H1 (cell line): ENCODE data around the gene CDC42EP5. TPM values are rescaled to one million over a fixed set of nuclear protein-coding genes. Genes with fewer than 3 reads are reported as not detected.

Experiments used
- CTCF ChIA-PET: fragments of 300-600 bp; sonication (Branson Sonifier 250); formaldehyde crosslinking; loops from one replicate; lab custom pipeline; 2021; ENCODE audit not compliant: partially characterized antibody; lab: Charles Lee
- POLR2A ChIA-PET: fragments of 300-600 bp; sonication (Branson Sonifier 250); formaldehyde crosslinking; loops from one replicate; lab custom pipeline; 2021; ENCODE audit warnings: inconsistent platforms; ENCODE audit not compliant: partially characterized antibody; lab: Charles Lee
- DNase-seq, 2 experiments: peaks; one replicate each; pipeline versions ENCODE4 v3.0.0 to v3.0.0-alpha.2; 2010 to 2022; ENCODE audit warnings: low spot score in 2 of 2, low read depth in 1 of 2, mixed read lengths in 1 of 2
- FAIRE-seq: peaks from 2 replicates; lab custom pipeline; 2011; peaks lifted over from hg19 to GRCh38; lab: Jason Lieb, UNC
- H2AFZ ChIP-seq: 2 replicates; pipeline ENCODE4 v1.8.1; 2012; ENCODE audit warnings: low read length, inconsistent platforms
- H2AK5ac ChIP-seq: 2 replicates; pipeline ENCODE4 v1.6.1; 2013; ENCODE audit warnings: low read depth, low read length
- H2BK120ac ChIP-seq: replicated peaks from 2 replicates; pipeline ENCODE3; 2013; ENCODE audit warnings: low read depth, low read length, inconsistent platforms
- H2BK12ac ChIP-seq: 2 replicates; pipeline ENCODE4 v1.6.1; 2013; ENCODE audit warnings: low read depth, low read length
- H2BK15ac ChIP-seq: 2 replicates; pipeline ENCODE4 v1.6.1; 2013; ENCODE audit warnings: low read length
- H2BK20ac ChIP-seq: 2 replicates; pipeline ENCODE4 v1.6.1; 2013; ENCODE audit warnings: low read length
- H2BK5ac ChIP-seq: 2 replicates; pipeline ENCODE4 v1.6.1; 2013; ENCODE audit warnings: low read depth, low read length
- H3K14ac ChIP-seq: 2 replicates; pipeline ENCODE4 v1.6.1; 2013; ENCODE audit warnings: inconsistent platforms; ENCODE audit not compliant: insufficient read length
- H3K18ac ChIP-seq: 2 replicates; pipeline ENCODE4 v1.6.1; 2013; ENCODE audit warnings: low read length; ENCODE audit errors: extremely low read depth
- H3K23ac ChIP-seq: 2 replicates; pipeline ENCODE4 v1.6.1; 2013; ENCODE audit warnings: inconsistent platforms; ENCODE audit not compliant: insufficient read length
- H3K23me2 ChIP-seq: 2 replicates; pipeline ENCODE4 v1.6.1; 2013; ENCODE audit warnings: low read depth, low read length
- H3K27ac ChIP-seq: 2 replicates; pipeline ENCODE4 v1.6.1; 2011; ENCODE audit warnings: low read depth, low read length, inconsistent platforms
- H3K27me3 ChIP-seq, 4 experiments: replicated peaks in 1 of 4; 1 replicate in 1 of 4; 2 replicates in 3 of 4; pipeline versions ENCODE4 v1.6.1 to v1.8.1; 2011 to 2013; ENCODE audit warnings: low read length in 3 of 4, mild to moderate bottlenecking in 3 of 4, inconsistent platforms in 2 of 4, mixed read lengths in 2 of 4, moderate library complexity in 1 of 4; ENCODE audit not compliant: control insufficient read depth in 3 of 4, insufficient read depth in 3 of 4; ENCODE audit errors: extremely low read depth in 1 of 4
- H3K36me3 ChIP-seq, 4 experiments: 2 replicates each; pipeline versions ENCODE4 v1.6.1 to v1.8.1; 2011 to 2013; ENCODE audit warnings: mild to moderate bottlenecking in 4 of 4, low read length in 3 of 4, moderate library complexity in 2 of 4, control low read depth in 1 of 4, inconsistent platforms in 1 of 4; ENCODE audit not compliant: insufficient read depth in 4 of 4, control insufficient read depth in 2 of 4
- H3K4ac ChIP-seq: replicated peaks from 2 replicates; pipeline ENCODE3; 2013; ENCODE audit warnings: low read length, low read depth, mixed read lengths, inconsistent platforms; ENCODE audit not compliant: insufficient read length
- H3K4me1 ChIP-seq, 4 experiments: replicated peaks in 1 of 4; 1 replicate in 1 of 4; 2 replicates in 3 of 4; pipeline versions ENCODE4 v1.6.1 to v1.8.1; 2011 to 2013; ENCODE audit warnings: low read length in 3 of 4, inconsistent platforms in 2 of 4, mixed read lengths in 1 of 4; ENCODE audit not compliant: insufficient read depth in 4 of 4, control insufficient read depth in 3 of 4
- H3K4me2 ChIP-seq, 2 experiments: 2 replicates each; pipeline versions ENCODE4 v1.6.1 to v1.8.1; 2011 to 2013; ENCODE audit warnings: low read depth in 2 of 2, low read length in 2 of 2, control low read depth in 1 of 2, inconsistent platforms in 1 of 2, mild to moderate bottlenecking in 1 of 2; ENCODE audit not compliant: insufficient read depth in 1 of 2
- H3K4me3 ChIP-seq, 4 experiments: fragments of 200-600, 300-600 bp in 1 of 4; sonication (generic), shearing (Covaris generic), sonication (Bioruptor Twin) in 1 of 4; 2 replicates each; pipeline versions ENCODE4 v1.5.1 to v1.8.1; 2011 to 2016; ENCODE audit warnings: low read length in 4 of 4, low read depth in 3 of 4, control low read depth in 2 of 4, inconsistent platforms in 2 of 4, mild to moderate bottlenecking in 2 of 4, mixed read lengths in 1 of 4, moderate library complexity in 1 of 4; ENCODE audit not compliant: insufficient read depth in 2 of 4; ENCODE audit errors: extremely low read depth in 1 of 4
- H3K56ac ChIP-seq: replicated peaks from 2 replicates; pipeline ENCODE3; 2013; ENCODE audit warnings: low read depth, mild to moderate bottlenecking, mixed read lengths, low read length, inconsistent platforms; ENCODE audit not compliant: insufficient read length
- H3K79me1 ChIP-seq: 2 replicates; pipeline ENCODE4 v1.6.1; 2013; ENCODE audit warnings: low read depth, low read length, control low read depth
- H3K79me2 ChIP-seq, 2 experiments: 2 replicates each; pipeline versions ENCODE4 v1.6.1 to v1.8.1; 2012 to 2013; ENCODE audit warnings: low read length in 2 of 2, mild to moderate bottlenecking in 2 of 2, inconsistent platforms in 1 of 2; ENCODE audit not compliant: insufficient read depth in 2 of 2, control insufficient read depth in 1 of 2
- H3K9ac ChIP-seq, 4 experiments: replicated peaks in 1 of 4; 1 replicate in 1 of 4; 2 replicates in 3 of 4; pipeline versions ENCODE4 v1.6.1 to v1.8.1; 2011 to 2013; ENCODE audit warnings: low read depth in 3 of 4, low read length in 3 of 4, control low read depth in 2 of 4, mild to moderate bottlenecking in 2 of 4, moderate library complexity in 2 of 4, inconsistent platforms in 1 of 4; ENCODE audit errors: extremely low read depth in 1 of 4
- H3K9me3 ChIP-seq, 2 experiments: 2 replicates each; pipeline versions ENCODE4 v1.6.1 to v1.8.1; 2012 to 2013; ENCODE audit warnings: mild to moderate bottlenecking in 2 of 2, moderate library complexity in 2 of 2, control low read depth in 1 of 2, inconsistent platforms in 1 of 2, low read depth in 1 of 2, low read length in 1 of 2, mixed read lengths in 1 of 2; ENCODE audit not compliant: insufficient read depth in 2 of 2
- H4K20me1 ChIP-seq, 2 experiments: replicated peaks in 1 of 2; 2 replicates each; pipeline versions ENCODE3 to v1.8.1; 2011 to 2013; ENCODE audit warnings: inconsistent platforms in 2 of 2, low read length in 2 of 2, mild to moderate bottlenecking in 1 of 2; ENCODE audit not compliant: insufficient read depth in 2 of 2, control insufficient read depth in 1 of 2
- H4K5ac ChIP-seq: 2 replicates; pipeline ENCODE4 v1.6.1; 2013; ENCODE audit warnings: low read length, low read depth, mixed read lengths, inconsistent platforms; ENCODE audit not compliant: insufficient read length
- H4K8ac ChIP-seq: 2 replicates; pipeline ENCODE4 v1.8.0; 2013; ENCODE audit warnings: mild to moderate bottlenecking, moderate library complexity, low read length, inconsistent platforms; ENCODE audit not compliant: insufficient read depth; ENCODE audit errors: extremely low read depth
- H4K91ac ChIP-seq: replicated peaks from 2 replicates; pipeline ENCODE3; 2013; ENCODE audit warnings: low read length, mixed read lengths, inconsistent platforms; ENCODE audit not compliant: insufficient read length
- CTCF ChIP-seq, 3 experiments: IDR thresholded peaks; 1 replicate in 2 of 3; 2 replicates in 1 of 3; pipeline versions ENCODE4 v1.5.1 to v1.6.1; 2011; ENCODE audit warnings: low read length in 3 of 3, mild to moderate bottlenecking in 3 of 3, inconsistent platforms in 2 of 3, low read depth in 1 of 3, moderate library complexity in 1 of 3; ENCODE audit not compliant: insufficient read depth in 1 of 3; ENCODE audit errors: control extremely low read depth in 1 of 3
- POLR2A ChIP-seq, 2 experiments: IDR thresholded peaks; 1 replicate in 1 of 2; 2 replicates in 1 of 2; pipeline ENCODE4 v1.6.1; 2011; ENCODE audit warnings: low read depth in 2 of 2, low read length in 2 of 2, mild to moderate bottlenecking in 2 of 2; ENCODE audit errors: control extremely low read depth in 1 of 2
- SAP30 ChIP-seq: fragments of 300-600 bp; sonication (generic); IDR thresholded peaks from 2 replicates; pipeline ENCODE4 v1.7.1; 2012; ENCODE audit warnings: low read length, moderate library complexity, mild to moderate bottlenecking, inconsistent platforms; ENCODE audit not compliant: insufficient read depth, insufficient replicate concordance
- TEAD4 ChIP-seq: IDR thresholded peaks from 2 replicates; pipeline ENCODE4 v1.6.1; 2012; ENCODE audit warnings: low read depth, low read length, inconsistent platforms, mixed read lengths
- WGBS, 2 experiments: shearing (Covaris generic) in 1 of 2; methylation state at CpG; one replicate each; pipeline versions ENCODE4 v1.1.6 to v1.1.7; 2013 to 2015; ENCODE audit warnings: low lambda C conversion rate in 2 of 2, mixed read lengths in 2 of 2, inconsistent platforms in 1 of 2, low coverage in 1 of 2, missing lambda C conversion rate in 1 of 2; ENCODE audit not compliant: insufficient replicate concordance in 2 of 2, insufficient coverage in 1 of 2, insufficient read length in 1 of 2; ENCODE audit errors: extremely low coverage in 1 of 2, missing lambda C conversion rate in 1 of 2; 5-methylcytosine and 5-hydroxymethylcytosine counted together
- polyA plus RNA-seq, 7 experiments: library from polyadenylated mRNA; depleted of rRNA in 3 of 7; stranded (reverse) in 5 of 7; unstranded in 2 of 7; fragments of >200 nt in 5 of 7; fragments of 200-250 nt in 2 of 7; gene quantifications; 1 replicate in 5 of 7; 2 replicates in 1 of 7; 4 replicates in 1 of 7; pipeline versions ENCODE4 v1.2.1 to v1.2.3, GENCODE V29; 2011 to 2013; ENCODE audit warnings: missing spikeins in 2 of 7, mixed read lengths in 2 of 7
- total RNA-seq: library from RNA; stranded (reverse); fragmentation: NEBNext Ultra II Directional; extraction: Animal tissue kit (Norgen Biotek cat#: 25700); gene quantifications from 2 replicates; pipeline ENCODE4 v1.2.1, GENCODE V29; 2021

Gene CDC42EP5
- total and polyA plus RNA-seq, 2 of the 8 experiments (the other 6 are each of a cell fraction or from before 2014, with no cell fraction given), result 1.8 to 2.1 TPM

DNA sequence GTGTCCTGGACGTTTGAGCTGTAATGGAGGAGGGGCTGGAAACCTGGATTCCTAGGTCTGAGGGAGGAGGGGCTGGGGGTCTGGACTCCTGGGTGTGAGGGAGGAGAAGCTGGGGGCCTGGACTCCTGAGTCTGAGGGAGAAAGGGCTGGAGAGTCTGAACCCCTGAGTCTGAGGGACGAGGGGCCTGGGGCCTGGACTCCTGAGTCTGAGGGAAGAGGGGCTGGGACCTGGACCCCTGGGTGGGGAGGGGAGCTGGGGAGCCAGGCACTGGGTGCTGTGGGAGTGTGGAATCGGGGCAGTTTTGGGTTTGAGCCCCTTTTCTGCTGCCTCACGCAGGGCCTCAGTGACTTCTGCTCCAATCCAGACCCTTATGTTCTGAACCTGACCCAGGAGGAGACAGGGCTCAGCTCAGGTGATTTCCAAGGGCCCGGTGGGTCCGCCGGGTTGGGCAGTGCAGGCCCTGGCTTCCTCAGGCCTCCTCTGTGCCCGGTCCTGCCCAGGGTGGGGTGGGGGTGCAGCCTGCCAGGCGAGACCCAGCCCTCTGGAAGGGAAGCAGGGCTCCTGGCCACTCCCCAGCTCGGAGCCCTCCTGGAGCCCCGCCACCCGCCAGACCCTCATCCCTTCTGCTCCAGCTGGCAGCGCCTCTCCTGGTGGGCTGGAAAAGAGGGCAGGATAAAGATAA, 43.4 kb downstream of the CDC42EP5 start:
- FAIRE-seq, result no peak
- no peak overlapping the region for H4K8ac ChIP-seq
- no peak overlapping the region for H2BK5ac ChIP-seq
- H2BK20ac ChIP-seq, result no peak overlapping the region
- peaks cover 7 to 14% of the 10 kb centered on the region in 2 experiments for H4K20me1 ChIP-seq
- peak in 1 of 2 experiments; percentile 59 for DNase-seq
- no peak overlapping the region for H3K4ac ChIP-seq
- no peak overlapping the region for H2BK15ac ChIP-seq
- CTCF ChIA-PET, result interaction anchor here (0.9 to 7.2 kb wide), 7 partner anchors 9 to 73 kb away, joined by 3 to 42 read pairs (median 26); partner anchors contain the start of gene TTYH1
- H3K27ac ChIP-seq, result no peak overlapping the region
- H3K4me2 ChIP-seq, result peak overlapping the region; percentile 73 to 96; a peak in 3 of 4 replicates
- POLR2A ChIA-PET, result interaction anchor here (0.6 to 13.5 kb wide), 10 partner anchors 9 to 43 kb away, joined by 3 to 133 read pairs (median 4); partner anchors contain the start of genes CDC42EP5, LENG8, LENG9 and TTYH1
- H3K9ac ChIP-seq, result no peak overlapping the region
- 70% methylated on average over 11 of the region's 13 CpGs; no CpG with 5 or more reads in 1 of the 2 experiments for WGBS, 2 experiments
- H2AK5ac ChIP-seq, result no peak overlapping the region
- H3K9me3 ChIP-seq, result no peaks in the 10 kb centered on the region
- H2BK120ac ChIP-seq, result no peak overlapping the region
- H3K18ac ChIP-seq, result no peak overlapping the region; the same call in 1 of the 2 replicates
- peaks cover 0 to 3% (median 0%) of the 10 kb centered on the region in 4 experiments; a peak in 2 of 7 replicates for H3K27me3 ChIP-seq
- no peak overlapping the region for H4K91ac ChIP-seq
- H3K14ac ChIP-seq, result no peak overlapping the region
- H2AFZ ChIP-seq, result no peak overlapping the region
- H4K5ac ChIP-seq, result no peak overlapping the region
- H3K79me2 ChIP-seq, result no peaks in the 10 kb centered on the region
- H3K4me1 ChIP-seq, result peaks cover 0 to 21% (median 5%) of the 10 kb centered on the region in 4 experiments; a peak in 5 of 7 replicates
- TF ChIP-seq TEAD4, result no peak
- no peak for TF ChIP-seq SAP30
- 0 out of 4 replicates have a peak, but pooled peaks of 1 of the 3 experiments have one; percentile 3 for TF ChIP-seq CTCF (IDR thresholded peaks at IDR 0.05; ENCODE audit: control extremely low read depth in 1 of 3, insufficient read depth in 1 of 3, low read depth in 1 of 3, low read length in 3 of 3)
- TF ChIP-seq POLR2A (IDR thresholded peaks at IDR 0.05; ENCODE audit: control extremely low read depth in 1 of 2, low read depth in 2 of 2, low read length in 2 of 2), result peak in 1 of 2 experiments; percentile 39; a peak in 1 of 3 replicates
- H2BK12ac ChIP-seq, result no peak overlapping the region
- H3K23ac ChIP-seq, result no peak overlapping the region
- H3K56ac ChIP-seq, result no peak overlapping the region
- H3K23me2 ChIP-seq, result peaks cover 2% of the 10 kb centered on the region
- no peaks in the 10 kb centered on the region; the same call in 1 of the 2 replicates for H3K79me1 ChIP-seq
- H3K36me3 ChIP-seq, result peaks cover 0 to 11% (median 1%) of the 10 kb centered on the region in 4 experiments; a peak in 4 of 8 replicates
- H3K4me3 ChIP-seq, result peak overlapping the region in 1 of 4 experiments; percentile 67; a peak in 1 of 8 replicates
